GM12878 (cell line): Measurements from ENCODE around the gene PRR11. TPM values are rescaled to one million over a fixed set of nuclear protein-coding genes. Genes with fewer than 3 reads are reported as not detected.

ENCODE experiments used
- ATAC-seq: fragments of 200-7000 bp; cut with Tn5 transposase; 3 replicates; pipeline ENCODE4 v1.9.1; 2020; ENCODE audit warnings: mild to moderate bottlenecking, moderate library complexity
- BruUV-seq: library from RNA; stranded (reverse); fragments of 400-500 nt; replicated peaks from 2 replicates; lab custom pipeline; 2021; lab: Mats Ljungman, UMichigan
- CTCF ChIA-PET: fragments of 300-600 bp; sonication (Branson Sonifier 250); formaldehyde crosslinking; extraction: SDS; loops from one replicate; lab custom pipeline; 2021; ENCODE audit warnings: inconsistent platforms; lab: Yijun Ruan, JAX
- POLR2A ChIA-PET: fragments of 350-600 bp; formaldehyde crosslinking; extraction: SDS; loops from one replicate; lab custom pipeline; 2021; ENCODE audit warnings: inconsistent platforms; lab: Charles Lee
- RAD21 ChIA-PET: fragments of 300-600 bp; sonication (Branson Sonifier 250); formaldehyde crosslinking; loops from one replicate; lab custom pipeline; 2023; ENCODE audit warnings: antibody characterized with exemption; ENCODE audit not compliant: unreplicated experiment; lab: Charles Lee
- SMC1A ChIA-PET: fragments of 300-600 bp; sonication (Branson Sonifier 250); formaldehyde crosslinking; loops from one replicate; lab custom pipeline; 2023; ENCODE audit not compliant: unreplicated experiment, uncharacterized antibody; lab: Charles Lee
- DNase-seq: peaks from one replicate; pipeline ENCODE4 v3.0.0-alpha.2; 2011; ENCODE audit warnings: low read depth, low spot score
- FAIRE-seq: peaks from 3 replicates; lab custom pipeline; 2011; peaks lifted over from hg19 to GRCh38; lab: Jason Lieb, UNC
- H2AFZ ChIP-seq: 2 replicates; pipeline ENCODE4 v1.6.0; 2011; ENCODE audit warnings: low read depth, low read length, control low read depth; ENCODE audit not compliant: control insufficient read depth
- H3K27ac ChIP-seq: 2 replicates; pipeline ENCODE4 v1.5.1; 2011; ENCODE audit warnings: control low read depth; ENCODE audit not compliant: control insufficient read depth, insufficient read depth
- H3K27me3 ChIP-seq, 2 experiments: replicated peaks in 1 of 2; 2 replicates each; pipeline versions ENCODE4 v1.6.0 to v1.6.1; 2011; ENCODE audit warnings: low read length in 1 of 2; ENCODE audit not compliant: control insufficient read depth in 2 of 2, insufficient read depth in 2 of 2
- H3K36me3 ChIP-seq, 2 experiments: 2 replicates each; pipeline ENCODE4 v1.5.1; 2011; ENCODE audit warnings: low read length in 1 of 2; ENCODE audit not compliant: control insufficient read depth in 2 of 2, insufficient read depth in 2 of 2
- H3K4me1 ChIP-seq: 2 replicates; pipeline ENCODE4 v1.6.1; 2011; ENCODE audit warnings: mild to moderate bottlenecking, low read length, moderate library complexity, mixed read lengths; ENCODE audit not compliant: control insufficient read depth, insufficient read depth
- H3K4me2 ChIP-seq: 2 replicates; pipeline ENCODE4 v1.6.0; 2011; ENCODE audit warnings: control low read depth; ENCODE audit not compliant: control insufficient read depth, insufficient read depth
- H3K4me3 ChIP-seq: fragments of 200-600 bp; sonication (generic); 2 replicates; pipeline ENCODE4 v1.5.1; 2016
- H3K79me2 ChIP-seq: 2 replicates; pipeline ENCODE4 v1.6.0; 2011; ENCODE audit warnings: low read length; ENCODE audit not compliant: control insufficient read depth, insufficient read depth
- H3K9ac ChIP-seq: 2 replicates; pipeline ENCODE4 v1.8.0; 2011; ENCODE audit warnings: low read length, control low read depth, mixed read lengths; ENCODE audit not compliant: control insufficient read depth, insufficient read depth
- H3K9me3 ChIP-seq: replicated peaks from 3 replicates; pipeline ENCODE4 v1.5.1; 2011; ENCODE audit warnings: mild to moderate bottlenecking, low read length; ENCODE audit not compliant: control insufficient read depth, insufficient read depth
- H4K20me1 ChIP-seq: 2 replicates; pipeline ENCODE4 v1.6.0; 2011; ENCODE audit not compliant: control insufficient read depth, insufficient read depth
- BACH1 ChIP-seq: fragments of 450-650 bp; IDR thresholded peaks from 2 replicates; pipeline ENCODE4 v1.6.1; 2017; ENCODE audit warnings: mild to moderate bottlenecking, borderline replicate concordance
- CEBPB ChIP-seq, 2 experiments: fragments of 150-350 bp in 1 of 2; IDR thresholded peaks; 2 replicates each; pipeline ENCODE4 v1.6.1; 2012 to 2014; ENCODE audit warnings: low read depth in 2 of 2, low read length in 2 of 2, borderline replicate concordance in 1 of 2, inconsistent platforms in 1 of 2
- KAT2A ChIP-seq: conservative IDR thresholded peaks from 2 replicates; pipeline ENCODE4 v1.6.1; 2011; ENCODE audit warnings: low read depth, low read length; ENCODE audit not compliant: control insufficient read depth
- KLF5 ChIP-seq: fragments of 450-650 bp; IDR thresholded peaks from 2 replicates; pipeline ENCODE4 v1.6.1; 2014; ENCODE audit warnings: mild to moderate bottlenecking; ENCODE audit not compliant: partially characterized antibody
- MTA3 ChIP-seq: IDR thresholded peaks from 2 replicates; pipeline ENCODE4 v1.6.1; 2012; ENCODE audit warnings: low read length, inconsistent platforms, borderline replicate concordance
- MXI1 ChIP-seq: fragments of 150-350 bp; IDR thresholded peaks from 2 replicates; pipeline ENCODE4 v1.6.1; 2011; ENCODE audit warnings: low read depth, mild to moderate bottlenecking, inconsistent platforms, low read length, improper control_type of control experiment
- NBN ChIP-seq: fragments of 450-650 bp; IDR thresholded peaks from 2 replicates; pipeline ENCODE4 v1.6.1; 2016
- SIX5 ChIP-seq: IDR thresholded peaks from 2 replicates; pipeline ENCODE4 v1.6.1; 2011; ENCODE audit warnings: mild to moderate bottlenecking, low read depth, low read length, moderate library complexity; ENCODE audit not compliant: severe bottlenecking
- SMC3 ChIP-seq: IDR thresholded peaks from 2 replicates; pipeline ENCODE4 v1.6.1; 2011; ENCODE audit warnings: low read length, improper control_type of control experiment, borderline replicate concordance
- ZBTB40 ChIP-seq: fragments of 450-650 bp; IDR thresholded peaks from 2 replicates; pipeline ENCODE4 v1.6.1; 2016; ENCODE audit warnings: mild to moderate bottlenecking, moderate library complexity, borderline replicate concordance
- ZNF217 ChIP-seq: fragments of 450-650 bp; IDR thresholded peaks from 2 replicates; pipeline ENCODE4 v1.6.1; 2017; ENCODE audit warnings: antibody characterized with exemption, mild to moderate bottlenecking
- WGBS: methylation state at CpG from one replicate; pipeline ENCODE4 v1.1.6; 2016; ENCODE audit warnings: low lambda C conversion rate; ENCODE audit not compliant: insufficient replicate concordance, insufficient coverage; ENCODE audit errors: missing lambda C conversion rate; 5-methylcytosine and 5-hydroxymethylcytosine counted together
- in situ Hi-C: fragments of 300-500 bp; cut with MboI; formaldehyde crosslinking; loops from 9 replicates; pipeline ENCODE4 v1.14.3; 2018; ENCODE audit warnings: mixed read lengths
- intact Hi-C: fragments of 100-400 bp; cut with micrococcal nuclease; formaldehyde crosslinking; loops from one replicate; pipeline ENCODE4 v1.14.2; 2022; ENCODE audit not compliant: unreplicated experiment
- polyA plus RNA-seq, 11 experiments: library from polyadenylated mRNA; depleted of rRNA in 4 of 11; unstranded in 6 of 11; stranded (reverse) in 5 of 11; fragments of >200 nt; fragmentation: Nextera tagmentation in 4 of 11; fragmentation: Illumina TruSeq in 1 of 11; extraction: Ambion mirVana in 4 of 11; extraction: Trizol in 1 of 11; gene quantifications; 1 replicate in 1 of 11; 2 replicates in 10 of 11; pipeline versions ENCODE4 v1.2.1 to v1.2.3, GENCODE V29; 2011 to 2016; ENCODE audit warnings: inconsistent platforms in 2 of 11, missing spikeins in 2 of 11, low read depth in 1 of 11
- total RNA-seq, 4 experiments: library from RNA; depleted of rRNA in 3 of 4; stranded (reverse); fragments of >200 nt in 3 of 4; fragmentation: Illumina TruSeq in 1 of 4; extraction: Trizol in 1 of 4; gene quantifications; 2 replicates each; pipeline versions ENCODE4 v1.2.1 to v1.2.3, GENCODE V29; 2013 to 2021
- TF ChIP-seq, protein P1 (sequence below): IDR thresholded peaks from 2 replicates; pipeline ENCODE4 v1.6.1; 2012; ENCODE audit warnings: low read depth, low read length, improper control_type of control experiment
- TF ChIP-seq, protein P2 (sequence below): IDR thresholded peaks from 2 replicates; pipeline ENCODE4 v1.6.1; 2012; ENCODE audit warnings: low read depth, low read length, improper control_type of control experiment
- TF ChIP-seq, protein P3 (sequence below), 3 experiments: IDR thresholded peaks in 2 of 3; conservative IDR thresholded peaks in 1 of 3; 2 replicates each; pipeline ENCODE4 v1.5.1; 2011; ENCODE audit warnings: low read depth in 3 of 3, low read length in 3 of 3, mild to moderate bottlenecking in 3 of 3, control low read depth in 2 of 3, moderate library complexity in 2 of 3, inconsistent platforms in 1 of 3, mixed read lengths in 1 of 3; ENCODE audit not compliant: control insufficient read depth in 2 of 3, insufficient read depth in 1 of 3; ENCODE audit errors: extremely low read depth in 1 of 3

PRR11 gene
- total and polyA plus RNA-seq, 10 of the 15 experiments (the other 5 are each of a cell fraction or from before 2014, with no cell fraction given), result 20.8 to 97.0 (median 48.3) TPM

- H3K27ac ChIP-seq, result peak overlapping the region; percentile 74
- no peaks in the 10 kb centered on the region for H4K20me1 ChIP-seq
- no peak for ATAC-seq
- peak overlapping the region; percentile 70 for H3K4me3 ChIP-seq
- ChIA-PET SMC1A (interaction anchor here (1.1 to 1.5 kb wide), 4 partner anchors 12 to 48 kb away, joined by 3 to 7 read pairs (median 3); partner anchors contain the start of genes PRR11 and SKA2), CTCF (interaction anchor here (0.7 to 1.6 kb wide), 4 partner anchors 21 to 102 kb away, joined by 3 to 5 read pairs (median 4); no protein-coding TSS in a partner anchor), RAD21 (interaction anchor here (0.6 to 3.6 kb wide), 5 partner anchors 13 to 592 kb away, joined by 3 to 11 read pairs (median 3); partner anchors contain the start of genes PRR11 and SKA2), POLR2A (interaction anchor here (0.7 to 2.1 kb wide), 11 partner anchors 10 to 513 kb away, joined by 3 to 8 read pairs (median 5); partner anchors contain the start of genes CLTC, PRR11 and SKA2)
- peaks cover 0 to 7% of the 10 kb centered on the region in 2 experiments; a peak in 2 of 4 replicates for H3K36me3 ChIP-seq
- TSS peak; percentile 92 for BruUV-seq
- no peaks in the 10 kb centered on the region for H3K9me3 ChIP-seq
- no peak for FAIRE-seq
- H3K79me2 ChIP-seq, result peaks cover 40% of the 10 kb centered on the region
- peaks cover 4% of the 10 kb centered on the region; the same call in 1 of the 2 replicates for H3K4me1 ChIP-seq
- intact Hi-C loops, result loop anchor here (2.0 kb wide), 1 partner anchor 48 kb away; the partner anchor contains the start of genes PRR11 and SKA2
- WGBS, result 1% methylated on average over 10 of the region's 10 CpGs
- in situ Hi-C loops, result no loop called here
- peak overlapping the region; percentile 88 for H3K9ac ChIP-seq
- no peak for DNase-seq
- H3K4me2 ChIP-seq, result peak overlapping the region; percentile 99
- peak overlapping the region; percentile 95 for H2AFZ ChIP-seq
- no peaks in the 10 kb centered on the region for H3K27me3 ChIP-seq
- TF ChIP-seq KLF5 (no peak), KAT2A (no peak), ZNF217 (no peak), ZBTB40 (no peak), MXI1 (no peak), BACH1 (no peak), MTA3 (peak; percentile 74; the same call in 1 of the 2 replicates), CEBPB (IDR thresholded peaks at IDR 0.05; ENCODE audit: borderline replicate concordance in 1 of 2, low read depth in 2 of 2, low read length in 2 of 2) (no peak), SIX5 (no peak), NBN (0 out of 2 replicates have a peak, but pooled peaks have one; percentile 3), SMC3 (no peak)
- TF ChIP-seq, protein P1, sequence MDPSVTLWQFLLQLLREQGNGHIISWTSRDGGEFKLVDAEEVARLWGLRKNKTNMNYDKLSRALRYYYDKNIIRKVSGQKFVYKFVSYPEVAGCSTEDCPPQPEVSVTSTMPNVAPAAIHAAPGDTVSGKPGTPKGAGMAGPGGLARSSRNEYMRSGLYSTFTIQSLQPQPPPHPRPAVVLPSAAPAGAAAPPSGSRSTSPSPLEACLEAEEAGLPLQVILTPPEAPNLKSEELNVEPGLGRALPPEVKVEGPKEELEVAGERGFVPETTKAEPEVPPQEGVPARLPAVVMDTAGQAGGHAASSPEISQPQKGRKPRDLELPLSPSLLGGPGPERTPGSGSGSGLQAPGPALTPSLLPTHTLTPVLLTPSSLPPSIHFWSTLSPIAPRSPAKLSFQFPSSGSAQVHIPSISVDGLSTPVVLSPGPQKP, result no peak
- TF ChIP-seq, protein P2, sequence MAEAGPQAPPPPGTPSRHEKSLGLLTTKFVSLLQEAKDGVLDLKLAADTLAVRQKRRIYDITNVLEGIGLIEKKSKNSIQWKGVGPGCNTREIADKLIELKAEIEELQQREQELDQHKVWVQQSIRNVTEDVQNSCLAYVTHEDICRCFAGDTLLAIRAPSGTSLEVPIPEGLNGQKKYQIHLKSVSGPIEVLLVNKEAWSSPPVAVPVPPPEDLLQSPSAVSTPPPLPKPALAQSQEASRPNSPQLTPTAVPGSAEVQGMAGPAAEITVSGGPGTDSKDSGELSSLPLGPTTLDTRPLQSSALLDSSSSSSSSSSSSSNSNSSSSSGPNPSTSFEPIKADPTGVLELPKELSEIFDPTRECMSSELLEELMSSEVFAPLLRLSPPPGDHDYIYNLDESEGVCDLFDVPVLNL, result no peak
- TF ChIP-seq, protein P3, sequence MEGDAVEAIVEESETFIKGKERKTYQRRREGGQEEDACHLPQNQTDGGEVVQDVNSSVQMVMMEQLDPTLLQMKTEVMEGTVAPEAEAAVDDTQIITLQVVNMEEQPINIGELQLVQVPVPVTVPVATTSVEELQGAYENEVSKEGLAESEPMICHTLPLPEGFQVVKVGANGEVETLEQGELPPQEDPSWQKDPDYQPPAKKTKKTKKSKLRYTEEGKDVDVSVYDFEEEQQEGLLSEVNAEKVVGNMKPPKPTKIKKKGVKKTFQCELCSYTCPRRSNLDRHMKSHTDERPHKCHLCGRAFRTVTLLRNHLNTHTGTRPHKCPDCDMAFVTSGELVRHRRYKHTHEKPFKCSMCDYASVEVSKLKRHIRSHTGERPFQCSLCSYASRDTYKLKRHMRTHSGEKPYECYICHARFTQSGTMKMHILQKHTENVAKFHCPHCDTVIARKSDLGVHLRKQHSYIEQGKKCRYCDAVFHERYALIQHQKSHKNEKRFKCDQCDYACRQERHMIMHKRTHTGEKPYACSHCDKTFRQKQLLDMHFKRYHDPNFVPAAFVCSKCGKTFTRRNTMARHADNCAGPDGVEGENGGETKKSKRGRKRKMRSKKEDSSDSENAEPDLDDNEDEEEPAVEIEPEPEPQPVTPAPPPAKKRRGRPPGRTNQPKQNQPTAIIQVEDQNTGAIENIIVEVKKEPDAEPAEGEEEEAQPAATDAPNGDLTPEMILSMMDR (IDR thresholded peaks at IDR 0.05 in 2 of 3, conservative IDR thresholded peaks at IDR 0.05 in 1 of 3; ENCODE audit: control insufficient read depth in 2 of 3, extremely low read depth in 1 of 3, insufficient read depth in 1 of 3, low read depth in 3 of 3, low read length in 3 of 3), result no peak
These were observed 48.3 kb upstream of the PRR11 start for GRCh38 chr17:59107306-59107670.
